ENCODE data around the gene CSNK1E.

The CSNK1E gene

DNA sequence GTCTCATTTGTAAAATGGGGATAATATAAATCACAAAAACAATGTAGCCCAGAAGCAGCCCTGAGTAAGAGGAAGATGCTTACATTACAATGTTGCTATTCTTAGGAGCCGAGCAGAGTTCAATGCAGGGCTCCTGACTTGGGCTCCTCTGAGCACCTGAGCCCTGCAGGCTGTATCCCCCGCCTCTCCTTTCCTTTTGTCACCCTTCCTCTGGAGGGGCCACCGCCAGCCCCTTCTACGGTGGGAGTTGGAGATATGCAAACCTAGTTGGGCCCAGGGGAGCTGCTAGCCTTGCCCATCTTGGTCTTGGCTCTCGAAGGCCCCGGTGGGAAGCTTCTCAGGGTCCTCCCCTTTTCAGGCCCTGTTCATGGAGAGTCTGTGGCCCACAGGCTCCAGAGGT lies 8.4 kb upstream of the CSNK1E start:
- Histone ChIP-seq H3K4me1 (ENCODE audit: control insufficient read depth, low read depth, low read length) (peaks cover 15% of the 10 kb centered on the region), H3K4me3 (ENCODE audit: low read length) (no peak overlapping the region), H3K9me3 (ENCODE audit: control insufficient read depth, low read depth, low read length) (no peaks in the 10 kb centered on the region), H3K36me3 (ENCODE audit: control insufficient read depth, low read depth, low read length) (no peaks in the 10 kb centered on the region), H3K9ac (ENCODE audit: low read length) (no peak overlapping the region), H3K27me3 (ENCODE audit: control insufficient read depth, insufficient read depth, low read length) (no peaks in the 10 kb centered on the region), H3K27ac (ENCODE audit: low read length) (peak overlapping the region; percentile 57)

DNA sequence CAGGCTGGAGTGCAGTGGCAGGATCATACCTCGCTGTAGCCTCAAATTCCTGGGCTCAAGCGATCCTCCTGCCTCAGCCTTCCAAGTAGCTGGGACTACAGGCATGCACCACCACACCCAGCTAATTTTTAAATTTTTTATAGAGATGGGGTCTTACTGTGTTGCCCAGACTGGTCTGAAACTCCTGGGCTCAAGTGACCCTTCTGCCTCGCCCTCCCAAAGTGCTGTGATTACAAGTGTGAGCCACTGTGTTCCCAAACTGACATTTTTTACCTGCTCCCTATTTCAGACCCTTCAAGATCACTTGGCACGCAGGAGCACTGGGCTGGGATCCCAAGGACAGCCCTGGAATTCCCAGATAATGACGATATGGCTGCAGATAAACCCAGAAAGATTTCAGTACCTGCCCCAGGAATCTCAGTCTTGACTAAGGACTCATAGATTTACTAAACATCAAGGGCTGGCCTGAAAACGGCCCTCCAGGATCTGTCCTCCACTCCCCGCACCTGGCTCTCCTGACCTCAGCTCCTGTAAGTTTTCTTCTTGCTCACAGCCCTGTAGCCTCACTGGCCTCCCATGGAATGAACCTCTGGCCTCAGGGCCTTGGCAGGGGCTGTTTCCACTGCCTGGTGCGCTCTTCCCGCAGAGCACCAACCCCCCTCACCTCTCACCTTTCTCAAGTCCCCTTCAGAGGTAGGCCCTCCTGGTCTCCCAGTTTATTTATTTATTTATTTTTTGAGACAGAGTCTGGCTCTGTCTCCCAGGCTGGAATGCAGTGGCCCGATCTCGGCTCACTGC lies 3.6 kb upstream of the CSNK1E start:
- Histone ChIP-seq H3K4me1 (ENCODE audit: control insufficient read depth, low read depth, low read length) (peaks cover 29% of the 10 kb centered on the region), H3K27ac (ENCODE audit: low read length) (no peak overlapping the region)

GRCh38 chr22:38318792-38319773 lies 1.9 kb upstream of the CSNK1E start:
- Histone ChIP-seq H3K4me1 (ENCODE audit: control insufficient read depth, low read depth, low read length) (peaks cover 40% of the 10 kb centered on the region), H3K27ac (ENCODE audit: low read length) (no peak overlapping the region), H3K27me3 (ENCODE audit: control insufficient read depth, insufficient read depth, low read length) (no peaks in the 10 kb centered on the region), H3K36me3 (ENCODE audit: control insufficient read depth, low read depth, low read length) (no peaks in the 10 kb centered on the region), H3K4me3 (ENCODE audit: low read length) (no peak overlapping the region), H3K9ac (ENCODE audit: low read length) (no peak overlapping the region), H3K9me3 (ENCODE audit: control insufficient read depth, low read depth, low read length) (no peaks in the 10 kb centered on the region)

More for the DNA sequence above, 3.6 kb upstream of the CSNK1E start:
- no peak overlapping the region for H3K4me3 ChIP-seq (ENCODE audit: low read length)
- no peaks in the 10 kb centered on the region for H3K36me3 ChIP-seq (ENCODE audit: control insufficient read depth, low read depth, low read length)
- H3K9ac ChIP-seq (ENCODE audit: low read length) = no peak overlapping the region
- no peaks in the 10 kb centered on the region for H3K9me3 ChIP-seq (ENCODE audit: control insufficient read depth, low read depth, low read length)
- no peaks in the 10 kb centered on the region for H3K27me3 ChIP-seq (ENCODE audit: control insufficient read depth, insufficient read depth, low read length)

DNA sequence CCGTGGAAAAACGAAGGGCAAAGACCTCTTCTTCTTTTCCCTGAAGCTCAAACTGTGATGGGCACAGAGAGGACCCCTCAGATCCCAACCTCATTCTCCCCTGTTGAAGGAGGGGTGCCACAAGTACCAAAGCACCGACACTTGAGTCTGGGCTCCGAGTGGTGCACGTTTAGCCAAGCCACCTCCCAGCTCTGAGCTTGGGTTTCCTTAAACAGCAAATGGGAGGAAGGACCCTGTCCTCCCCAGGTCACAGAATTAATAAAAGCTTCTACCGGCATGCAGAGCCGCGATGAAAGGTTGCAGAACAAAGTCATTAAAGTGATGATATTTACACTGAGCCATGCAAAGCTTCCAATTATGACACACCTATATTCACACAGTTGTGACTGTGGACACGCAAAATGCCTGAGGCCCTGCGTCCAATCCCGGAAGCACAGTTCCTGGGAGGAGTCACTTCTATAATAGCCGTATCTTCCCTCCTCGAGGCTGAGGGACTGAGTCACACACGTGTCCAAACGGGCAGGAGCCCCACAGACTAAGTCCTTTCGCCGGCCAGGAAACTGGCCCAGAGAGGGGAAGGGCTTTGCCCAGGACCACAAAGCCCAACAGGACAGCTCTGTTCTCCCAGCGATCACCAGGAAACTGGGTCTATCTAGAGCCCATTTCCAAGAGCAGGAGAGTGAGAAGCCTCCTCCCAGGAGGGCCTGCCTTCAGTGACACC lies 922 bp upstream of the CSNK1E start:
- peak overlapping the region; percentile 43 for H3K27ac ChIP-seq (ENCODE audit: low read length)
- no peaks in the 10 kb centered on the region for H3K9me3 ChIP-seq (ENCODE audit: control insufficient read depth, low read depth, low read length)
- no peaks in the 10 kb centered on the region for H3K27me3 ChIP-seq (ENCODE audit: control insufficient read depth, insufficient read depth, low read length)
- peaks cover 50% of the 10 kb centered on the region for H3K4me1 ChIP-seq (ENCODE audit: control insufficient read depth, low read depth, low read length)
- H3K36me3 ChIP-seq (ENCODE audit: control insufficient read depth, low read depth, low read length) = peaks cover 7% of the 10 kb centered on the region
- H3K4me3 ChIP-seq (ENCODE audit: low read length) = peak overlapping the region; percentile 47
- H3K9ac ChIP-seq (ENCODE audit: low read length) = peak overlapping the region; percentile 48

DNA sequence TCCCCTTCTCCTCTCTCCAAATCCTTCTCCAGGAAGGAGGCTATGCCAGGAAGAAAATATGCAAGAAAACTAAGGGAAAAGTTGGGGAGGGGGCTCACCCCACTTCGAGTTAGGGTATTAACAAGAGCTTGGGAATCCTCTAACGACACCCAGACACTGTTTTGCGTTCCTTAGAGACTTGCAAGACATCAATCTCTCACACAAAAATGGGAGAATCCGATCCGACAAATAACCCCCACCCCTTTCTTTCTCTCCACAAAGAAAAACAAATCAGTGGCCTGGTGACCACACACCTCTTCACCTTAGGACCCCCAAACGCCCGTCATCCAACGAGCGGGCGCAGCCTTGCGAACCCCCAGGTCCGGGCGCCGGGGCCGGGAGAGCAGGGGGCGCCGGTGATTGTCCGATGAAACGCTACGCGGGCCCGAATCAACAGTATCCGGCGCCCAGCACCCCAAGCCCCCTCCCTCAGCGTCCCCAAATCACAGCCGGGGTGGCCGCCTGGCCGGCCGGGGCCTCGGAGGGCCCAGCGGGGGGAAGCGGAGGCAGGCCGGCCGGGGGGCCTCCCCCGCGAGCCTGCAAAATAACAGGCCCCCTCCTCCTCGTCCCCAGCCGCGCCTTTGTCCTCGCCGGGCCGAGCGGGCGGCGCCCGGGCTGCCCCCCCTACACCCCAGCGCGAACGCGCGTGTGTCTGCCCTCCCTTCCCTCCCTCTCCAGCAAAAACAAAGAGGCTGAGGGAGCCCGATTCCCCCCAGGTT lies 690 bp downstream of the CSNK1E start:
- Histone ChIP-seq H3K4me3 (ENCODE audit: low read length) (peak overlapping the region; percentile 92), H3K9me3 (ENCODE audit: control insufficient read depth, low read depth, low read length) (no peaks in the 10 kb centered on the region), H3K4me1 (ENCODE audit: control insufficient read depth, low read depth, low read length) (peaks cover 50% of the 10 kb centered on the region), H3K36me3 (ENCODE audit: control insufficient read depth, low read depth, low read length) (peaks cover 19% of the 10 kb centered on the region), H3K27me3 (ENCODE audit: control insufficient read depth, insufficient read depth, low read length) (no peaks in the 10 kb centered on the region), H3K27ac (ENCODE audit: low read length) (peak overlapping the region; percentile 74), H3K9ac (ENCODE audit: low read length) (peak overlapping the region; percentile 89)

- Histone ChIP-seq H3K9me3 (ENCODE audit: control insufficient read depth, low read depth, low read length) (no peaks in the 10 kb centered on the region), H3K4me3 (ENCODE audit: low read length) (peak overlapping the region; percentile 92), H3K27ac (ENCODE audit: low read length) (peak overlapping the region; percentile 74), H3K27me3 (ENCODE audit: control insufficient read depth, insufficient read depth, low read length) (no peaks in the 10 kb centered on the region), H3K36me3 (ENCODE audit: control insufficient read depth, low read depth, low read length) (peaks cover 25% of the 10 kb centered on the region), H3K4me1 (ENCODE audit: control insufficient read depth, low read depth, low read length) (peaks cover 50% of the 10 kb centered on the region), H3K9ac (ENCODE audit: low read length) (peak overlapping the region; percentile 89)
Observed at GRCh38 chr22:38315823-38316363, 1.3 kb downstream of the CSNK1E start.

GRCh38 chr22:38314933-38315822 lies 2.1 kb downstream of the CSNK1E start:
- Histone ChIP-seq H3K9me3 (ENCODE audit: control insufficient read depth, low read depth, low read length) (no peaks in the 10 kb centered on the region), H3K27me3 (ENCODE audit: control insufficient read depth, insufficient read depth, low read length) (no peaks in the 10 kb centered on the region), H3K36me3 (ENCODE audit: control insufficient read depth, low read depth, low read length) (peaks cover 32% of the 10 kb centered on the region), H3K4me1 (ENCODE audit: control insufficient read depth, low read depth, low read length) (peaks cover 50% of the 10 kb centered on the region), H3K4me3 (ENCODE audit: low read length) (peak overlapping the region; percentile 92), H3K27ac (ENCODE audit: low read length) (no peak overlapping the region), H3K9ac (ENCODE audit: low read length) (peak overlapping the region; percentile 89)

DNA sequence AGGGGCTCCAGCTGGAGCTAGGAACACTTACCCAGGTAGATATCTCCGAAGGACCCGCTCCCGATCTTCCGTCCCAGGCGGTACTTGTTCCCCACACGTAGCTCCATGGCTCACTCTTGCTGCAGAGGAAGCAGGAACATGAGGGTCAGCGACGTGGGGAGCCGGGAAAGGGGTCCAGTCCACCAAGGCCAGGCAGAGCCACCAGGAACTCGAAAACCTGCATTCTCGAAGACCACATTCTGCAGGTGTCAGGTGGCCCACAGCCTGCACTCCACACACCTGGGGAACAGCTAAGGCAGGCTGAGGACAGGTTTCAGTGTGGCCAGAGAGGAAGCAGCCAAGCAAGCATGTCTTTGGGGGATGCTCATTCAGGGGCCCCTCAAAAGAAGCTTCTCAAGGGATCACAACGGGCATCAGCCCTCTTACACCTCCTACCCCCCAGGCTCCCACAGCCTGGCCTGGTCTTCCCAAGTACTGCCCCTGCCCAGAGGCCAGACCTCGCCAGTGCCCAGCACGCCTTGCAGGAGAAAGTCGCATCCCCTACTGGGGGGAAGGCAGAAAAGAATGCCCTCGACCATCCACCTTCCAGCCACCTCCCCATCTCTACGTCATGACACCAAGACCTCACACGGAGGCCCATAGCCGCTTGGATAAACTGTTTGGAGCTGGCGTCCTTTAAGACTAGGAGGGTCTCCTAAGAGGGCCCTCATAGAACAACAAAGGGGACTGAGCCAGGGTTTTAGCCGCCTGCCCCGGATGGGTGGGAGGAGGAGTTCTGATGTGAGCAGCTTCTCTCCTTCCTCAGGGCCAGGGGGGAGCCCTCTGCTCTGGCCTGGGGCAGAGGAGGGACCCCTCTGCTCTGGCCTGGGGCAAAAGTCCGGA lies 2.9 kb downstream of the CSNK1E start:
- no peaks in the 10 kb centered on the region for H3K27me3 ChIP-seq (ENCODE audit: control insufficient read depth, insufficient read depth, low read length)
- H3K27ac ChIP-seq (ENCODE audit: low read length) = no peak overlapping the region
- peaks cover 40% of the 10 kb centered on the region for H3K36me3 ChIP-seq (ENCODE audit: control insufficient read depth, low read depth, low read length)
- H3K9me3 ChIP-seq (ENCODE audit: control insufficient read depth, low read depth, low read length) = no peaks in the 10 kb centered on the region
- peaks cover 44% of the 10 kb centered on the region for H3K4me1 ChIP-seq (ENCODE audit: control insufficient read depth, low read depth, low read length)
- no peak overlapping the region for H3K9ac ChIP-seq (ENCODE audit: low read length)
- H3K4me3 ChIP-seq (ENCODE audit: low read length) = peak overlapping the region; percentile 92

DNA sequence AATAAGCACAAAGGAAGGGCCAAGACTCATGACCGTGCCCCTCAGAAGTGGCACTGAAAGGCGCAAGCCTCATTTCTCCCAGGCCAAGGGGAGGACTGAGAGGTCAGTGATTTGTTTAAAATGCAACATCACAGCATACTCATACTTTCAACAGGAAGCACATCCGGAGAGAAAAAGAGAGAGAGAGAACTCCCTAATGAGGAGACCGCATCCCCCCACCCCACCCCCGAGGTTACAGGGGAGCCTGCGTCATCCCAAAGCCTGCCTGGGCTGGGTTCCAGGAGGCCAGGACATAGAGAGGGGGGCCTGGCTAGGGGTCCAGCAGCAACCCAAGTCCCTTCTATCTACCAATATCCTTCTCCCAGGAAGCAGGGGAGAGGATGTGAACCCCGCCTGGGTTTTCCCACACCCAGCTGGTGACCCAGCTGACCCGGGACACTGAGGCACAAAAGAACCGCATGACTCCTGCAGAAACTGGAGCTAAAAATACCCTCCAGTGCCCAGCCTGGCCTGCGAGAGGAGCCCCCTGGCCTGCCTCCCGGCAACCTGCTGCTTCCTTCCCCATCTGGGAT lies 3.8 kb downstream of the CSNK1E start:
- Histone ChIP-seq H3K4me1 (ENCODE audit: control insufficient read depth, low read depth, low read length) (peaks cover 37% of the 10 kb centered on the region), H3K9ac (ENCODE audit: low read length) (no peak overlapping the region), H3K4me3 (ENCODE audit: low read length) (no peak overlapping the region), H3K27me3 (ENCODE audit: control insufficient read depth, insufficient read depth, low read length) (no peaks in the 10 kb centered on the region), H3K9me3 (ENCODE audit: control insufficient read depth, low read depth, low read length) (no peaks in the 10 kb centered on the region), H3K27ac (ENCODE audit: low read length) (no peak overlapping the region), H3K36me3 (ENCODE audit: control insufficient read depth, low read depth, low read length) (peaks cover 47% of the 10 kb centered on the region)
